HepG2 (cell line): ENCODE data around the gene BMI1. TPM values are rescaled to one million over a fixed set of nuclear protein-coding genes. Genes with fewer than 3 reads are reported as not detected.
A peak's percentile ranks its signal among the peaks of the same experiment; 100 is the strongest.

Source experiments
- ETS1 ChIP-seq: sonication (generic); formaldehyde crosslinking; IDR thresholded peaks from 2 replicates; pipeline ENCODE4 v1.4.0; 2020; ENCODE audit warnings: missing genetic modification reagents
- EZH2 ChIP-seq: conservative IDR thresholded peaks from 2 replicates; pipeline ENCODE4 v1.6.1; 2012; ENCODE audit warnings: mild to moderate bottlenecking, low read depth, low read length, moderate library complexity
- GATAD1 ChIP-seq: IDR thresholded peaks from 2 replicates; pipeline ENCODE4 v1.6.1; 2016; ENCODE audit warnings: missing genetic modification reagents, missing compliant biosample characterization
- GPN1 ChIP-seq: sonication (generic); formaldehyde crosslinking; IDR thresholded peaks from 2 replicates; pipeline ENCODE4 v1.5.1; 2020; ENCODE audit warnings: missing genetic modification reagents, borderline replicate concordance
- HDAC1 ChIP-seq: sonication (generic); formaldehyde crosslinking; IDR thresholded peaks from 2 replicates; pipeline ENCODE4 v1.5.1; 2020; ENCODE audit warnings: mild to moderate bottlenecking, missing genetic modification reagents
- HIVEP1 ChIP-seq: sonication (generic); formaldehyde crosslinking; IDR thresholded peaks from 2 replicates; pipeline ENCODE4 v1.4.0; 2020; ENCODE audit warnings: mild to moderate bottlenecking, missing genetic modification reagents
- KAT8 ChIP-seq: IDR thresholded peaks from 2 replicates; pipeline ENCODE4 v1.6.1; 2016; ENCODE audit warnings: missing genetic modification reagents, missing compliant biosample characterization
- MBD4 ChIP-seq: IDR thresholded peaks from 2 replicates; pipeline ENCODE4 v1.6.1; 2012; ENCODE audit warnings: low read length, inconsistent platforms, borderline replicate concordance
- MED8 ChIP-seq: sonication (generic); formaldehyde crosslinking; IDR thresholded peaks from 2 replicates; pipeline ENCODE4 v1.8.1; 2023; ENCODE audit warnings: mild to moderate bottlenecking, missing genetic modification reagents; ENCODE audit not compliant: insufficient replicate concordance
- NRL ChIP-seq: sonication (generic); formaldehyde crosslinking; IDR thresholded peaks from 2 replicates; pipeline ENCODE4 v1.5.0; 2020; ENCODE audit warnings: missing genetic modification reagents, mild to moderate bottlenecking, moderate library complexity, borderline replicate concordance
- PAXIP1 ChIP-seq: sonication (generic); formaldehyde crosslinking; conservative IDR thresholded peaks from 2 replicates; pipeline ENCODE4 v1.4.0; 2020; ENCODE audit warnings: mild to moderate bottlenecking, missing genetic modification reagents, moderate library complexity
- UBTF ChIP-seq: sonication (generic); formaldehyde crosslinking; IDR thresholded peaks from 2 replicates; pipeline ENCODE4 v1.4.0; 2020; ENCODE audit warnings: mild to moderate bottlenecking, missing genetic modification reagents
- ZBTB42 ChIP-seq: sonication (generic); formaldehyde crosslinking; IDR thresholded peaks from 2 replicates; pipeline ENCODE4 v1.5.0; 2020; ENCODE audit warnings: mild to moderate bottlenecking, missing genetic modification reagents
- ZBTB7B ChIP-seq: sonication (generic); formaldehyde crosslinking; IDR thresholded peaks from 2 replicates; pipeline ENCODE4 v1.4.0; 2020; ENCODE audit warnings: missing genetic modification reagents
- ZNF121 ChIP-seq: sonication (generic); formaldehyde crosslinking; IDR thresholded peaks from 2 replicates; pipeline ENCODE4 v1.5.0; 2020; ENCODE audit warnings: mild to moderate bottlenecking, missing genetic modification reagents
- ZNF264 ChIP-seq: sonication (generic); formaldehyde crosslinking; IDR thresholded peaks from 2 replicates; pipeline ENCODE4 v1.4.0; 2020; ENCODE audit warnings: missing genetic modification reagents
- ZNF281 ChIP-seq: sonication (generic); formaldehyde crosslinking; IDR thresholded peaks from 2 replicates; pipeline ENCODE4 v1.4.0; 2020; ENCODE audit warnings: missing genetic modification reagents, borderline replicate concordance
- polyA plus RNA-seq, 8 experiments: library from polyadenylated mRNA; depleted of rRNA in 3 of 8; stranded (reverse) in 7 of 8; unstranded in 1 of 8; fragments of >200 nt; fragmentation: Illumina TruSeq in 4 of 8; extraction: Trizol in 4 of 8; gene quantifications; 2 replicates each; pipeline versions ENCODE4 v1.2.1 to v1.2.3, GENCODE V29; 2011 to 2016; ENCODE audit warnings: low read depth in 4 of 8, missing spikeins in 1 of 8, mixed read lengths in 1 of 8; ENCODE audit not compliant: insufficient read depth in 1 of 8
- total RNA-seq, 5 experiments: library from RNA; depleted of rRNA; stranded (reverse); fragments of >200 nt; fragmentation: Illumina TruSeq; extraction: Trizol; gene quantifications; 2 replicates each; pipeline ENCODE4 v1.2.3, GENCODE V29; 2016; ENCODE audit warnings: low read depth in 1 of 5

BMI1 gene
- total and polyA plus RNA-seq, 2 of the 13 experiments (the other 11 are each of a cell fraction or from before 2014, with no cell fraction given) = 30.5 to 44.0 TPM

GRCh38 chr10:22341190-22341925 lies 20.5 kb downstream of the BMI1 start (continued):
- TF ChIP-seq UBTF (CRISPR knock-in tag) (peak; percentile 12), ZNF264 (CRISPR knock-in tag) (no peak), HIVEP1 (CRISPR knock-in tag) (peak; percentile 66), ZNF121 (CRISPR knock-in tag) (no peak), ZNF281 (CRISPR knock-in tag) (no peak; the same call in 1 of the 2 replicates), MED8 (CRISPR knock-in tag) (peak; percentile 53), KAT8 (CRISPR knock-in tag) (0 out of 2 replicates have a peak, but pooled peaks have one; percentile 41), NRL (CRISPR knock-in tag) (0 out of 2 replicates have a peak, but pooled peaks have one; percentile 67), ETS1 (CRISPR knock-in tag) (no peak), HDAC1 (CRISPR knock-in tag) (peak; percentile 25), EZH2 (peak; percentile 96), ZBTB7B (CRISPR knock-in tag) (no peak), PAXIP1 (0 out of 2 replicates have a peak, but pooled peaks have one; percentile 17), GATAD1 (CRISPR knock-in tag) (0 out of 2 replicates have a peak, but pooled peaks have one; percentile 7), MBD4 (no peak), ZBTB42 (no peak), GPN1 (CRISPR knock-in tag) (no peak)
